PFSK-1 (cell line): Measurements from ENCODE around the gene NT5DC1.

Source experiments
- FOXP2 ChIP-seq: optimal IDR thresholded peaks from 2 replicates; pipeline ENCODE3; 2011; ENCODE audit warnings: borderline replicate concordance, control low read depth, inconsistent platforms; ENCODE audit not compliant: insufficient read depth; ENCODE audit errors: extremely low read length, extremely low read depth
- POLR2AphosphoS5 ChIP-seq: IDR thresholded peaks from 2 replicates; pipeline ENCODE4 v1.6.1; 2012; ENCODE audit warnings: low read depth, mild to moderate bottlenecking, control low read depth, low read length, moderate library complexity
- REST ChIP-seq, 2 experiments: IDR thresholded peaks; 2 replicates each; pipeline versions ENCODE4 v1.6.1 to v1.8.0; 2011 to 2012; ENCODE audit warnings: low read depth in 2 of 2, low read length in 2 of 2, control low read depth in 1 of 2, inconsistent platforms in 1 of 2, mild to moderate bottlenecking in 1 of 2, moderate library complexity in 1 of 2; ENCODE audit not compliant: insufficient read depth in 1 of 2
- SIN3A ChIP-seq: IDR thresholded peaks from 2 replicates; pipeline ENCODE4 v1.6.1; 2012; ENCODE audit warnings: mild to moderate bottlenecking, low read length, moderate library complexity, borderline replicate concordance; ENCODE audit not compliant: insufficient read depth
- TAF1 ChIP-seq: IDR thresholded peaks from 2 replicates; pipeline ENCODE4 v1.6.1; 2012; ENCODE audit warnings: low read length, control low read depth, borderline replicate concordance; ENCODE audit not compliant: insufficient read depth

GRCh38 chr6:116104636-116105035 is 4.0 kb downstream of the NT5DC1 start:
- TF ChIP-seq SIN3A (no peak), REST (IDR thresholded peaks at IDR 0.05; ENCODE audit: insufficient read depth in 1 of 2, low read depth in 2 of 2, low read length in 2 of 2) (no peak), POLR2AphosphoS5 (no peak), TAF1 (no peak), FOXP2 (no peak)
